OCI-LY1 (cell line): ENCODE data around the gene LBHD2.

Experiments
- CTCF ChIP-seq: fragments of 200-600 bp; sonication (generic), shearing (Covaris generic); IDR thresholded peaks from 2 replicates; pipeline ENCODE4 v1.5.1; 2017; ENCODE audit warnings: mild to moderate bottlenecking, antibody characterized with exemption, low read length, moderate library complexity, mixed read lengths
- EZH2 ChIP-seq: fragments of 200-600 bp; sonication (generic), shearing (Covaris generic); IDR thresholded peaks from 2 replicates; pipeline ENCODE4 v1.8.0; 2017; ENCODE audit warnings: borderline replicate concordance, mixed run types, mild to moderate bottlenecking, antibody characterized with exemption, low read length, moderate library complexity, mixed read lengths

- TF ChIP-seq CTCF = no peak
- no peak for TF ChIP-seq EZH2
These were observed 15.8 kb downstream of the LBHD2 start for GRCh38 chr14:103099733-103100280.
